BLaER1 (cell line): ENCODE results near the gene TMEM204.
A peak's percentile ranks its signal among the peaks of the same experiment; 100 is the strongest.

Experiments
- H3K27ac ChIP-seq: shearing (Covaris generic); formaldehyde crosslinking; 2 replicates; pipeline ENCODE4 v1.8.1; 2022
- H3K27me3 ChIP-seq: shearing (Covaris generic); formaldehyde crosslinking; 2 replicates; pipeline ENCODE4 v1.8.1; 2022
- H3K36me3 ChIP-seq: shearing (Covaris generic); formaldehyde crosslinking; 2 replicates; pipeline ENCODE4 v1.8.1; 2022
- H3K4me1 ChIP-seq: shearing (Covaris generic); formaldehyde crosslinking; 2 replicates; pipeline ENCODE4 v1.8.1; 2022
- H3K4me2 ChIP-seq: shearing (Covaris generic); formaldehyde crosslinking; 2 replicates; pipeline ENCODE4 v1.8.1; 2022
- H3K4me3 ChIP-seq: shearing (Covaris generic); formaldehyde crosslinking; 2 replicates; pipeline ENCODE4 v1.8.1; 2022
- H3K9ac ChIP-seq: shearing (Covaris generic); formaldehyde crosslinking; 2 replicates; pipeline ENCODE4 v1.8.1; 2022
- H3K9me3 ChIP-seq: shearing (Covaris generic); formaldehyde crosslinking; 2 replicates; pipeline ENCODE4 v1.8.1; 2022
- H4K20me1 ChIP-seq: shearing (Covaris generic); formaldehyde crosslinking; 2 replicates; pipeline ENCODE4 v1.8.1; 2022
- Cebpa-rat ChIP-seq: shearing (Covaris generic); IDR thresholded peaks from 2 replicates; pipeline ENCODE4 v1.8.1; 2022

TMEM204 gene

DNA sequence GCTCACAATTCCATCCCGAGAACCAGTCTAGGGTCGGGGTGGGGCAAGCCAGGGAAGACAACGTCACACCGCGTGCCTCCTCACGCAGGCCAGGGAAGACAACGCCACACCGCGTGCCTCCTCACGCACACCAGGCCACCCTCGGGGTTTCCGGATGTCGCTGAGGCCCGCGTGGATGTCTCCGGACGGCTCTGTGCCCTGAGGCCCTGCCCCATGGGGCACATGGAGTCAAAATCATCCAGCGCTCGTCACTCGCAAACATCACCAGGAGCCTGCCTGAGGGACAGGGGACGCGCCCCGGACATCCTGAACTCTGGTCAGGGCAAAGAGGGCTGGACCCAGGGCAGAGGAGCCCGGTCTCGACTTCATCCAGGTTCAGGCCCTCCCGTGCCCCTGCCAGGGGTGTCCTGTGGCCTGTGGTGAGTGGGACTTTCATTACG, 3.7 kb downstream of the TMEM204 start:
- peaks cover 100% of the 10 kb centered on the region for H3K4me1 ChIP-seq

DNA sequence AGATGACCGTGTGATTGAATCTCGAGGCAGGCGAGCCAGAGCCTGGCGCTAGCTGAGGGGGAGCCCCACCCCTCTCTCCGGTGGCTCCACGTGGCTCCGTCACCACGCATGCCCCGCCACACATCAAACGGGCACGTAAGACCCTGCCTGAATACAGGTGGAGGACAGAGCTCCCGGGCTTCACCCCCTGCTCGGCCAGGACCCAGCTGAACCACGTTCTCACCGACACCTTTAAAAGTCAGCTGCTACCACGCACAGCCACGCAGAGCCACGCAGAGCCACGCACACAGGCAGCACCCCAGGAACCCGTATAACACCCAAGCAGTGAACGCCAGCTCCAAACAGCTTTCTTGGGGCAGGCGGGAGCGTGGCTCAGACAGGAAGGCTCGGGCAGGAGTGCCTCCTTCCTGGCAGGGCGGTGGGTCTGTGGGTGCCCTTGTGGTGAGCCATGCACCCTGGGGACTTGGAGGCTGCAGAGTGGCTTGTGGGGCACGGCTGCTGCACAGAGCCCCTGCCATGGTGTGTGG, 4.4 kb downstream of the TMEM204 start:
- no peaks in the 10 kb centered on the region for H3K9me3 ChIP-seq
- peaks cover 100% of the 10 kb centered on the region for H3K4me1 ChIP-seq
- TF ChIP-seq Cebpa-rat, result no peak
- peak overlapping the region; percentile 43 for H3K4me3 ChIP-seq
- no peak overlapping the region for H3K27ac ChIP-seq
- no peaks in the 10 kb centered on the region; the same call in 1 of the 2 replicates for H3K36me3 ChIP-seq
- H3K9ac ChIP-seq, result no peak overlapping the region
- H3K27me3 ChIP-seq, result peaks cover 89% of the 10 kb centered on the region
- H4K20me1 ChIP-seq, result peaks cover 100% of the 10 kb centered on the region
- peak overlapping the region; percentile 91 for H3K4me2 ChIP-seq

More for the DNA sequence above, 3.7 kb downstream of the TMEM204 start:
- Histone ChIP-seq H3K9ac (no peak overlapping the region; the same call in 1 of the 2 replicates), H3K36me3 (no peaks in the 10 kb centered on the region; the same call in 1 of the 2 replicates), H3K4me3 (peak overlapping the region; percentile 43; the same call in 1 of the 2 replicates), H3K27me3 (peaks cover 89% of the 10 kb centered on the region), H3K9me3 (no peaks in the 10 kb centered on the region), H3K27ac (no peak overlapping the region), H3K4me2 (peak overlapping the region; percentile 91), H4K20me1 (peaks cover 100% of the 10 kb centered on the region)
- TF ChIP-seq Cebpa-rat, result no peak

DNA sequence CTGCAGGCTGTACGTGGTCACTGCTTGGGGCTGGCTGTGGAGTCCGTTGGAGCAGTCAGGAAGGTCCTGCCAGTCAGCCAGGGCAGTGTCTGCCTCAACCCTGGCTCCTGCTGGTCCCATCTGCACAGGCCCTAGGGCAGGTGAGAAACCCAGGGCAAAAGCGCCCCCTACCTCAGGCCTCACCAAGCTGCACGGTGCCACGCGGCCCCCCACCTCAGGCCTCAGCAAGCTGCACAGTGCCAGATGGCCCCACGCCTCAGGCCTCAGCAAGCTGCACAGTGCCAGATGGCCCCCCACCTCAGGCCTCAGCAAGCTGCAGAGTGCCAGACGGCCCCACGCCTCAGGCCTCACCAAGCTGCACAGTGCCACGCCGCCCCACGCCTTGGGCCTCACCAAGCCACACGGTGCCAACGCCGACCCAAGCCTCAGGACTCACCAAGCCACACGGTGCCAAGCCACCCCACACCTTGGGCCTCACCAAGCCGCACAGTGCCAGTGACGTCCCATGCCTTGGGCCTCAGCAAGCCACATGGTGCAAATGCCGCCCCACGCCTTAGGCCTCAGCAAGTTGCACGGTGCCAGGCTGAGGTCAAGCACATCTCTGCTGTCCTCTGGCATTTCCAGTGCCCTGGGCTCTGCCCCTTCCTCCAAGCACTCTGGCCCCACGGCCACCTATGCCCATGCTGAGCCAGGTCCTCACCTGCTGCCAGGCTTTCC, 5.5 kb downstream of the TMEM204 start:
- no peaks in the 10 kb centered on the region for H3K9me3 ChIP-seq
- H3K4me3 ChIP-seq, result no peak overlapping the region
- H3K9ac ChIP-seq, result no peak overlapping the region
- peaks cover 79% of the 10 kb centered on the region for H3K27me3 ChIP-seq
- TF ChIP-seq Cebpa-rat, result no peak
- H3K4me1 ChIP-seq, result peaks cover 100% of the 10 kb centered on the region
- peak overlapping the region; percentile 91 for H3K4me2 ChIP-seq
- H4K20me1 ChIP-seq, result peaks cover 97% of the 10 kb centered on the region
- H3K27ac ChIP-seq, result no peak overlapping the region
- no peaks in the 10 kb centered on the region; the same call in 1 of the 2 replicates for H3K36me3 ChIP-seq

DNA sequence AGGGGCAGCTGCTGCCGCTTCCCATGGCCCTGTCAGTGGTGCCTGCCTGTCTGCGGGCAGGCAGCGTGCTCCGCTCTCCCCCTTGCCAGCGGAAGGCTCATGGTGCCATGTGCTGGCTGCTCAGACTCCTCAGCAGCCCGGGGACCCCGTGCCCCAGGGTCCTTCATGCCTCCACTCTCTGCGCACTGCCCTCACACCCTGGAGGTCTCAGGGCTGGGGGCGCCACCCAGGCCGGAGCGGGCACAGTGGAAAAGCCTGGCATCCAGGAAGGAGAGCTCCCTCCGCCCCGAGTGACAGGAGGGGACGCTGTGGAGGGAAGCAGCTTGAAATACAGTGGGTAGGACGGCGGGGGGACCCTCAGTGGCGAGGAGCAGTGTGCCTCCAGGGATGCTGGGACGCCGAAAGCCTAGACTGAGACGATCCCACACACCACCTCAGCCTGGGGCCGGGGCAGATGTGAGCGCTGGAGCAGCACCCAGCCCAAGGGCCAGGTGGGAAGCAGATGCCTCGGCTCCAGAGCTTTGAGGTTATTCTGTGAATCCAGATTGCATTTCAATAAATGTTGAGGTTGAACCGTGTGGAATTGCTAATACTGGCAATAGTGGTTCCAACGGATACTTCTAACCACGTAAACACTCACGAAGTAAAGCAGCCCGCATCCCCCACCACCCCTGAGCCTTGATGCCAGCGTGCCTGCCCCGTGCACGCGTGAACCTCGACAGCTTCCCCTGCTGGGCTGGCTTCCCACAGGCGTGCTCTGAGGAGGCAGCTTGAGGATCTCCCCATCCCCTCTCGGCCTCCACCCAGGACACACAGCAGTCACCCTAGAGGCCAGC, 6.5 kb downstream of the TMEM204 start:
- Histone ChIP-seq H3K27me3 (peaks cover 69% of the 10 kb centered on the region), H3K36me3 (no peaks in the 10 kb centered on the region)

DNA sequence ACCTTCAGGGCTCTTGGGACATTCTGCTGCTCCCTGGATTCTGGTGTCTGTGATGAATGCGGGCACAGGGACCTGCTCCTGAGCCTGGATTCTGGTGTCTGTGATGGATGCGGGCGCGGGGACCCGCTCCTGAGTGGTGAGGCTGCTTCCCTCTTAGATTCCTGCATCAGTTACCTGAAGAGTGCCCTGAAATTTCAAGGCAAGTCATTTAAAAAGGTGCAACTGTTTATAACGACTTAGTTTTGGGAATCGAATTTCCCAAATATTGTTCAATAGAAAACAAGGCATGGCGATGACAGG, 7.0 kb downstream of the TMEM204 start:
- H3K27ac ChIP-seq, result no peak overlapping the region
- no peak overlapping the region for H3K9ac ChIP-seq
- H3K9me3 ChIP-seq, result no peaks in the 10 kb centered on the region
- no peak for TF ChIP-seq Cebpa-rat
- H3K4me1 ChIP-seq, result peaks cover 100% of the 10 kb centered on the region
- H3K27me3 ChIP-seq, result peaks cover 63% of the 10 kb centered on the region
- H3K4me2 ChIP-seq, result peak overlapping the region; percentile 91
- peaks cover 82% of the 10 kb centered on the region for H4K20me1 ChIP-seq
- H3K36me3 ChIP-seq, result no peaks in the 10 kb centered on the region
- no peak overlapping the region for H3K4me3 ChIP-seq

More for the DNA sequence above, 6.5 kb downstream of the TMEM204 start:
- Histone ChIP-seq H3K4me3 (no peak overlapping the region), H4K20me1 (peaks cover 87% of the 10 kb centered on the region), H3K4me1 (peaks cover 100% of the 10 kb centered on the region), H3K9ac (no peak overlapping the region), H3K4me2 (peak overlapping the region; percentile 91), H3K9me3 (no peaks in the 10 kb centered on the region), H3K27ac (no peak overlapping the region)
- no peak for TF ChIP-seq Cebpa-rat

DNA sequence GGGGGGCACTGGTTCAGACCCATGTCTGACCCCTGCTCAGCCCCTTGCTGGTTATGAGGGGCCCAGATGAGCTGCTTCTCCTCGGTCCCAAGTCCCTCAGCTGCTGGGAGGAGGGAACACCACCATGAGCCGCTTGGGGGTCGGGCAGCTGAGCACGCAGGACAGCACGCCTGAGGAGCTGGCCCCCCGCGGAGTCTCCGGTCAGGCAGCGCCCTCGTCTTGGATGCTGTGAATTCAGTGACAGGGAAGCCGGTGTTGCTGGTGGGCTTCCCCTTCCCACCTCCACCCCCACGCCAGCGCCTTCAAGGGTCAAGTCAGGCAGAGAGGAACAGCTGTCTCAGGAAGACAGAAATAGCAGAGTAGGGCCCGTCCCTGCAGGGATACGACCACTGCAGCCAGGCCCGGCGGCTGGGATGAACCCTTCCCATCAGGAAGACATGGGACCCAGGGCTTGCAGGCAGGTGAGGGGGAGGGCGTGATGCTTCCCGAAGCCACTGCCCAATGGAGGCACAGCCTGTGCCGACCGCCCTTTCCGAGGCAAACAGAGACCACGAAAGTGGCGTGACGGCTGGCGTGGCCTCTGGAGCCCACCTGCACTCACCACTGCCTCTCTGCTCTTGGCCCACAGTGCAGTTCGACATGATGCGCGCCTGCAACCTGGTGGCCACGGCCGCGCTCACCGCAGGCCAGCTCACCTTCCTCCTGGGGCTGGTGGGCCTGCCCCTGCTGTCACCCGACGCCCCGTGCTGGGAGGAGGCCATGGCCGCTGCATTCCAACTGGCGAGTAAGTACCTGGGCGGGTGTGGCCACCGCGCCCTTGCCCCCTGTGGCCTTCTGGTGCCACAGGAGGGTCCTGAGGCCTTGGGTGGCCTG, 8.1 kb downstream of the TMEM204 start:
- H3K27me3 ChIP-seq, result peaks cover 53% of the 10 kb centered on the region
- no peak for TF ChIP-seq Cebpa-rat
- H3K36me3 ChIP-seq, result no peaks in the 10 kb centered on the region
- no peaks in the 10 kb centered on the region for H3K9me3 ChIP-seq
- peaks cover 71% of the 10 kb centered on the region for H4K20me1 ChIP-seq
- peak overlapping the region; percentile 91 for H3K4me2 ChIP-seq
- no peak overlapping the region for H3K9ac ChIP-seq
- H3K27ac ChIP-seq, result no peak overlapping the region
- H3K4me1 ChIP-seq, result peaks cover 100% of the 10 kb centered on the region
- H3K4me3 ChIP-seq, result no peak overlapping the region

DNA sequence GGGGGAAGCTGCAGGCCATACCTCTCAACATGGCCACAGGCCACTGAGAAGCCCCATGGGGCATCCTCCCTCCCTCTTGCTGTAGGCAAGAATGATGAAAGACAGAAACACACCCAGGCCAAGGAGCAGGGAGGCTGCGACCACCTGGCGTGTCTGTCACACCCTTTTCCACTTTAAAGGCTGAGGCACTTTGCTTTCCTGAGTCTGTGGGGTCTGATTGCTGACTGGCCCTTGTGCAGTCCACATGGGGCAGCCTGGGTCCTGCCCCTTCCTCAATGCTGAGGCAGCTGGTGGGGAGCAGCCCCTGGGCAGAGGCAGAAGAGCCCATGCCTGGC, 8.7 kb downstream of the TMEM204 start:
- Histone ChIP-seq H3K9ac (no peak overlapping the region), H3K4me2 (peak overlapping the region; percentile 91), H3K4me3 (no peak overlapping the region), H3K27ac (no peak overlapping the region), H3K4me1 (peaks cover 100% of the 10 kb centered on the region), H4K20me1 (peaks cover 65% of the 10 kb centered on the region), H3K27me3 (peaks cover 47% of the 10 kb centered on the region), H3K36me3 (no peaks in the 10 kb centered on the region), H3K9me3 (no peaks in the 10 kb centered on the region)
- no peak for TF ChIP-seq Cebpa-rat

DNA sequence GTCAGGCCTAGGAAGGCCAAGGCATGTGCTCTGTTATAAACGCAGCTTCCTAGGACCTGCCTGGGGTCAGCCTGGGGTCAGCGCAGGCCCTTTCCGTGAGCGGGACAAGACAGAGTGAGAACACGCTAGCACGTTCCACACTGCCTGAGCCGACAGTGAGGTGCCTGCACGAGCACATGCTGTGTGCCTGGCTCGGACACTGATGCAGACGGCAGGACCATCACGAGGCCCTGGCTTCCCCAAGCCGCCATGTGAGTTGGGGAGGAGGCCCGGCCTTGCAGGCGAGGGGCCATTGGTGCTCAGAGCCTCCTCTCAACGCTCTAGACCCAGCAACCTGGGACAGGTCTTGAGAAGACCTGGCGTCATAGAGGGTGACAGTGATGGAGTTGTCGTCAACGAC, 9.1 kb downstream of the TMEM204 start:
- peaks cover 61% of the 10 kb centered on the region for H4K20me1 ChIP-seq
- H3K36me3 ChIP-seq, result no peaks in the 10 kb centered on the region
- peaks cover 43% of the 10 kb centered on the region for H3K27me3 ChIP-seq
- H3K27ac ChIP-seq, result no peak overlapping the region
- H3K4me3 ChIP-seq, result no peak overlapping the region
- no peaks in the 10 kb centered on the region for H3K9me3 ChIP-seq
- H3K4me1 ChIP-seq, result peaks cover 100% of the 10 kb centered on the region
- H3K9ac ChIP-seq, result no peak overlapping the region
- peak overlapping the region; percentile 91 for H3K4me2 ChIP-seq
- TF ChIP-seq Cebpa-rat, result no peak

DNA sequence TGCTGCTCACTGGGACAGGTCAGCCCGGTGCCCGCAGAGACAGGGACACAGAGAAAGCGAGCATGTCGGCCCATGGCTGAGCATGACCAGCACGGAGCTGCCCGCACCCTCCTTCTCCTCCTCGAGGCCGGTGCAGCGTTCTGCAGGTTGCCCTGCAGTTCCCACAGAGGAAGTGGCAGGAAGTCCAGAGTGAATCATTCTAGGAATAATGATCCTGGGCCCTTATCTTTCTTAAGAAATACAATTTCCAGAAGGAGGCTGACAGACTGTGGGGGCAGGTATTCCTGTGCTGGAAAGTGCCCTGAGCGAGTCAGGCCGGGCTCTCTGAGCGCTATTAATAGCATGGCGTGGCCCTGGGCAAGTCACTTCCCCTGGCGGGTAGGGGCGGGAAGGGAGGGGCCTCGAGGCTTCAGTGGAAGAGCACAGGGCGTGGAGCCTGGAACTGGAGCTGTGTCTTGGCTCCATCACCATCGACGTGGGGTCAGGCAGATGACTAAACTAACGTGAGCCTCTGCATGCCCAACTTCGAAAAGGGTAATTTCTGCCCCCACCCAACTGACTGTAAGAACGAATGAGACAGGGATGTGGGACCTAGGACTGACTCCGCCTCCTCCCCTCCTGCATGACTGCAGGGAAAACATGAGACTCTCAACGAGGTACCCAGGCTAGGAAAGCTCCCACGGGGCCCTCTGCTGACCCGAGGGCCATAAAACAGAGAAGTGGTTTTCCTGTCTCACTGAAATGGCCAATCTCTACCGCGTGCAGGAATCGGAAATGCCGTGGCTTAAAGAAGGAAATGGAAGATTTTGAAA, 9.8 kb downstream of the TMEM204 start:
- Histone ChIP-seq H3K9ac (no peak overlapping the region), H3K27me3 (peaks cover 39% of the 10 kb centered on the region), H3K9me3 (no peaks in the 10 kb centered on the region), H3K36me3 (no peaks in the 10 kb centered on the region), H3K4me2 (peak overlapping the region; percentile 91), H3K4me3 (no peak overlapping the region), H3K4me1 (peaks cover 98% of the 10 kb centered on the region), H4K20me1 (peaks cover 54% of the 10 kb centered on the region), H3K27ac (no peak overlapping the region)
- no peak for TF ChIP-seq Cebpa-rat
